GM18505 (cell line): ENCODE measurements around the gene AAK1.

Experiments
- ATAC-seq: cut with Tn5 transposase; IDR thresholded peaks from one replicate; pipeline ENCODE4 v1.9.1; 2021; ENCODE audit not compliant: unreplicated experiment
- POLR2A ChIP-seq: IDR thresholded peaks from 4 replicates; pipeline ENCODE4 v1.6.1; 2011; ENCODE audit warnings: borderline replicate concordance; ENCODE audit not compliant: insufficient read depth, insufficient read length; ENCODE audit errors: extremely low read depth

AAK1 gene

DNA sequence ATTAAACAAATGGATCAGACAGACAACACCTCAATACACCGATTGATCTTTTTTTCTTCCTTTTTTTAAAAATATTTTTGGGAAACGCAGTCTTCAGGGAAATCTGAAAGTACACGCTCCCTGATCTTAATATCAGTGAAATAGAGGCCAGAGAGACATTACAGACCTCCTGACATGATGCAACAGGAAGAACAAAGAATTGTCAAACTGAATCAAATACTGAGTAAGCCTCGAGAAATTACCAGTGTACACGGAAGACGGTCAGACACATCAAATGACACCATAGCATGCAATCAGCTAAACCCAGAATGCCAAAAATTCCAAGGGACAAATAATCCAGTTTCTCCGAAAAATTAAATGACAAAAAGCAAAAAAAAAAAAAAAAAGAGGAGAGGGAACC, 126.1 kb downstream of the AAK1 start:
- TF ChIP-seq POLR2A, result no peak
- no peak for ATAC-seq

DNA sequence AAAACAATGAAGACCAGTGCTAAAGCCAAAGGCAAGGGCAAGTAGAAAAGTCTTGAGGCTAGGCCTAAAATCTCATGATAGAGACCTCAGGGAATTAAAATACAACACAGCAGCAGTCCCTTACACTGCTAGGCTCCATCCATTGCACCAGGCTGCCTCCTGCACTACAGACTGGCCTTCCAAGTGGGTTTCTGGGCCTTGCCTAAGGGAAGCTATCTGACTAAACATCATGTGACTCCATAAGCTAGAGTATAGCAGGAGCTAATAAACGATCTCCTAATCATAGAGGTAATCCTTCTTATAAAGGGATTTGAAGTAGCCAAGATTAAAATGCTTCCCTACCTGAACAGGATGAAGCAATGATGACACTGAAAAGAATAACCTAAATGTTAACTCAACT, 128.7 kb downstream of the AAK1 start:
- TF ChIP-seq POLR2A, result no peak
- ATAC-seq, result no peak

DNA sequence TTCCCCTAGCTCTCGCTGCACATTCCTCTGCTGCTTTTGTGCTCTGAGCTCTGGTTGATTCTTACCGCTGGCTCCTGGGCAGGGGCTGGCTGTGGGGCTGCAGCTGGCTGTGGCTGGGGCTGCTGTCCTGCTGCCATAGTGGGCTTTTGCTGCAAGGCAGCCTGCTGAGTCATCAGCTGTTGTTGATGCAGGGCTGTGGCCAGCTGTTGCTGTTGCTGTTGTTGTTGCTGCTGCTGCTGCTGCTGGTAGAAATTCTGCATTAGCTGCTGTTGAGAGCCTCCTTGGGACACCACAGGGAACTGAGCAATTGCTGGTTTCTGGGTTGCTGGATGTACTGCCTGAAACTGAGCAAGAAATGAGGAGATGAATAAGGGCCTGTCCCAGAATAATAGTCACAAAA, 129.1 kb downstream of the AAK1 start:
- TF ChIP-seq POLR2A, result no peak
- no peak for ATAC-seq

DNA sequence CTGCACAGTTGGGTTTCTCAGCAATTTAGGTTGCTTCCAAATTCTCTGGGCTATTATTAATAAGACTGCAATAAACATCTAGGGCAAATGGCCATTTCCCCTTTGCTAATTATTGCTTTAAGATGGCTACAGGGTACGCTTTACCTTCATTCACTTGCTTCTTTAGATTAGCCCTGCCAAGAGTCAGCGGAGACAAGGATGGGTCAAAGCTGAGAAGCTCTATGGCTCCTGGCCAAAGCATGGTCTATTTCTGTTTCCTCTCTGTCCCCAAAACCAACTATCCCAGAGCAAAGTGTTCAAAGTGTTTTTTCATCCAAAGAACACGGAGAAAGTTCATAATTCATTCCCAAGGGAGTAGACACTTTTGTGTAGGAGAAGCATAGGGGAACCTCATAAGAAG, 131.1 kb downstream of the AAK1 start:
- ATAC-seq, result no peak
- no peak for TF ChIP-seq POLR2A

DNA sequence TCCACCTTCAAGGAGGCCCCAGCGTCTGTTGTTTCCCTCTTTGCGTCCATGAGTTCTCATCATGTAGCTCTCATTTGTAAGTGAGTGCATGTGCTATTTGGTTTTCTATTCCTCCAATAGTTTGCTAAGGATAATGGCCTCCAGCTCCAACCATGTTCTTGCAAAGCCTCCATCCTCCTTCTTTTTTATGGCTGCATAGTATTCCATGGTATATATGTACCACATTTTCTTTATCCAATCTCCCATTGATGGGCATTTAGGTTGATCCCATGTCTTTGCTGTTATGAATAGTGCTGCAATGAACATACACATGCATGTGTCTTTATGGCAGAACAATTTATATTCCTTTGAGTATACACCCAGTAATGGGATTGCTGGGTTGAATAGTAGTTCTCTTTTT, 133.3 kb downstream of the AAK1 start:
- no peak for TF ChIP-seq POLR2A
- ATAC-seq, result no peak

DNA sequence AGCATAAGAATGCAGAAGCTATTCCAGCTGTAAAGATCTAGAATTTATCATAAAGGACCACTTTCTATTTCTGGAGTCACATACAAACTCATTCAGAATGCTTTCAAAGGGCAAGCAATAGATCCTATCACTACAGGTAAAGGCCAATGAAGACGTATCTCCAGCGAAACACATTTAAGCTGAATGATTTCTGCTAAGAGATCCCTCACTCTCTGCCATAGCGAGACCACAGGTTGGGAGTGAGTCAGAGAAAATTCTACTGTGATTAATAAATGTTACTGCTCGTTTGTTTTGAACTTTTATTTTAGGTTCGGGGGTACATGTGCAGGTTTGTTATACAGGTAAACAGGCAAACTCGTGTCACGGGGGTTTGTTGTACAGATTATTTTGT, 133.8 kb downstream of the AAK1 start:
- ATAC-seq, result no peak
- no peak for TF ChIP-seq POLR2A

DNA sequence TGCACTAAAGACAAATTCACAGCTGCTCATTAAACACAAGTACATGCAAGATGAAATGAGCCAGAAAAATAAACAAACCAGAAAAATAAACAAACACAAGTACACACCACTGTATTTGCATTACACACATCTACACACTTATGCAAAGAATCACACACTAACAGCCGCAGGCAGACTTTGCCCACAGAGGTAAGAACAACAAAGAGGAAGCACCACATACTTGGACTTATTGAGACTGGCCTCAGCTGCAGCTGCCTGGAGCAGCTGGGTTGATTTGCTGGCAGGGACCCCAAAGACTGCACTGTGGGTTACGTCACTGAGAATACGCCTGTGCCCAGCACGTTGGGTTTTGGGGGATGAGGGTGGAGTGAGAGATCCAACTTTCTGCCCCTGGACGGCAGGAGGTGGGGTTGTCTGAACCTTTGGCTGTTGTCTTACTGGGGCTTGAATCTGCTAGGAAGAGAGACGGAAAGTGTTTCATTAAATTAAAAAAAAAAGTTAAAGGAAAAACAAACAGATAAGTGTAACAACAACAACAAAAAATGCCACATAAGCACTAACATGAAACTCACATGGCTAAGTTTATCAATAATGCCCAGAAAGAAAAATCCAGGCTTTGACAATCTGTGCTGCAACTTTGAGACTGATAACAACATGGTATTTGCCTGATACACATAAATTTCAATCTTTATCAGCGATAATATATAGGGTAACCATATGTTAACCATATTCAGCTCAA, 134.4 kb downstream of the AAK1 start:
- no peak for TF ChIP-seq POLR2A
- ATAC-seq, result no peak

DNA sequence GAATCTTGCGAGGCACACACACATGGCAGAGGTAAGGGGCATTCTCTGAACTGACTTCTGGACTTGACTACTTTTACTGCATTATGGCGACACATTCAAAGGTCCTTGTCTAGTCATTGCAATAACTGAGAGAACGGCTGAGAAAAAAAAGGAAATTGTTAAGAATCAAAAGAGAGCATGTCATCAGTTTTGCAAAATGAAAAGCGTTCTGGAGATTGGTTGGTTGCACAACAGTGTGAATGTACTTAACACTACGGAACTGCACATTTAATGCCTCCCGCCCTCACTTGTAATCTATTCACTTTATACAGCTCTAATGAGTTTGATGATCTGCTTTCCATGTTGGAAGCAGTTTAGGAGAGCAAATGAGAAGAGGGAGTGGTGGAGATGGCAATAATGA, 137.8 kb downstream of the AAK1 start:
- TF ChIP-seq POLR2A, result no peak
- no peak for ATAC-seq

DNA sequence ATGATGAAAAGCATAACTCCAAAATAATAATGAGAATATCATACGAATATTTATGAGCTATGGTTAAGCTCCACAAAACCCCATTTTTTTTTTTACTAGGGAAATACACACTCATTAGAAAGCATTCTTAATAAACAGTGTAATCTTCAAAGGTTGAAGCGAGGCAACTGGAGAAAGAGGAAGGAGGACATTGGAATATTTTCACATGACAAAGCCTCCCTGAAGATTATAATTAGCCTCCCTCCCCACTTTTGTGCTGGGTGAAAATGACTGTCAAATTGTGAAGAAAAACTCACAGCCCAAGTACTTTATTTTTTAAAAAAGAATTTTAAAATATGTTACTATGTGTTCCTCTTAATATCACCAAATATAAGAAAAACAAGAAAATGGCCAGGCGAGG, 142.2 kb downstream of the AAK1 start:
- no peak for TF ChIP-seq POLR2A
- no peak for ATAC-seq

DNA sequence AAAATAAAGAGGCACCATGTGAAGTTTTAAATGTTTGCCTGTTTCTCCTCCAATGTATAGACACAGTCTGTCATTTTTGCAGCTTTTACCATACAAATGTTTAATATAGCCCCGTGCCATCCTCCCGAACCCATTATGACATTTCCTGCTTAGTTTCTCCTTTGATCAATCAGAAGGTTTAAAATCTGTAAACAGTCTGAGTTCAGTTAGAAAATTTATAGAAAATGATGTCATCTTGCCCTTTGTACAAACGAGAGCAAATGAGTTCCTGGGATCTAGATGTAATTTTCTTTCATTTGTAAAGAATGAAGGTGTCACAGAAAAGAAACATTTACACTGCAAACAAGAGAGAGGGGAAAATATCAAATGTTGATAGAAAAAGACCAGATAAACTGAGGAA, 143.6 kb downstream of the AAK1 start:
- no peak for TF ChIP-seq POLR2A
- no peak for ATAC-seq

DNA sequence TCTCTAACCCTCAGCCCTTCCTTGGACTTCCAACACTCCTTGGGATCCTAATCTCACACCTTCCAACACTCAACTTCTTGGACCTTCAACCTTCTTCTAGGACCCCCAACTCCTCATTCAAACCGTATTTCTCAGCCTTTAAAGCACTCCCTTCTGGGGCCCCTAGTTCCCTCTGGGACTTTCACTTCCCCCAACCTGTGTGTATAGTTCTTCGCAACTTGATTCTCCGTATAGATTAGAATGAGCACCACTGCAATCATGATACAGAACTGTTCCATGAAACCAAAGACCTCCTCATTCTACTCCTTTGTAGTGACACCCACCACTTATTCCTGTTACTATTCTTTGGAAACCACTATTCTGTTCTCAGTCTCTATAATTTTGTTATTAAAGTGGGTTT, 144.3 kb downstream of the AAK1 start:
- TF ChIP-seq POLR2A, result no peak
- ATAC-seq, result no peak

DNA sequence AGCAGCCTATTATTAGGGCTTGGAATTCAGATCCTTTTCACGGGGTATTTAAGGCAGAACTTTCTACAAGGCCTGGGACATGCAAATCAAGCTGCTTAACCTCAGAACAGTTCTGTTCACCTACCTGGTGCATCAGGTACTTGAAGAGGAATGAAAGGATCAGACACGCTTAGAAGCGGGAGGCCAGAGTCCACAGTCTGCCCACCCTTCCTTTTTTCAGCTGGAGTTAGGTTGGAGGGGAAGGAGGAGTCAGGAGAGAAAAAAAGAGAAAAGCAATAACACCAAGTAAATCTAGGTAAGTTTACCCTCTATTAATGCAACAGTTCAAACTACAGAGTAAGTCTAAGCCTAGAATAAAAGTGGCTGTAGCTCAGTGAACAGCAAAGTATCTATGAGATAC, 147.7 kb downstream of the AAK1 start:
- no peak for TF ChIP-seq POLR2A

DNA sequence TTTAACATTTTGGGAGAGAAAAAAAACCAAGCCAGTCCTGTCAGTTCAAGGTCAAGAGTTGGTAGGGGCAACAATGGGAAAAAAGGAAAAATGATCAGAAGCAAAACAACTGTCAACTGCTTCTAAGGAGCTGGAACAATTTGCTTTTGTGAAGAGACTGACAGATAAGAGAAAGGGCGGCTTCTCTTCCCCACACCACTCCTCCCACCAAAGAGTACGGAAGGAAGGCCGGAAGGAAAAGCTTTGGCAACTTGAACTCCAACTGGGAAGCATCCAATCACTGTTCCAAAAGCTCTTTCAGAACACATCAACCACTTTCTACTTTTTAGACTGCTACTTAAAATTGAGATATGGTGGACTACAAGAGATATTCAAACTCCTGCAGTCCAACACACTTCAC, 148.5 kb downstream of the AAK1 start:
- no peak for ATAC-seq
- TF ChIP-seq POLR2A, result no peak

More for the DNA sequence above, 147.7 kb downstream of the AAK1 start:
- no peak for ATAC-seq

DNA sequence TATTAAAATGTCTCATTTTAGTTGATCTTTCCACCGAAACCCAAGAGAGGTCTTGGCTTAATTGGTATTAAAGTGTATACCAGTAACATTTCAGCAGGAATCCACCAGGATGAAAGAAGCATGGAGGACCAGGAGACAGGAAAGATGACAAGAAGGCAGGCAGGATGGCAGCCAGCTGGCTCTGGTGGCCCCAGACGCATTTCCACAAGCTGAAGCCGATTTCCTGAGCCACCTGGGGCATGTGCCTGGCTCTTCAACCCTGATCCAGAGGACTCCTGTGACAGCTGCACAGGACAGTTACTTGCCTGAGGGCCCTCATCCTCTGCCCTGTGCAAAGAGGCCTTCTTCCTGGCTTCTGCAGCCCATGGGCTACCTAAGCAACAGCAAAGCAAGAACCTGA, 149.4 kb downstream of the AAK1 start:
- no peak for TF ChIP-seq POLR2A
- no peak for ATAC-seq

DNA sequence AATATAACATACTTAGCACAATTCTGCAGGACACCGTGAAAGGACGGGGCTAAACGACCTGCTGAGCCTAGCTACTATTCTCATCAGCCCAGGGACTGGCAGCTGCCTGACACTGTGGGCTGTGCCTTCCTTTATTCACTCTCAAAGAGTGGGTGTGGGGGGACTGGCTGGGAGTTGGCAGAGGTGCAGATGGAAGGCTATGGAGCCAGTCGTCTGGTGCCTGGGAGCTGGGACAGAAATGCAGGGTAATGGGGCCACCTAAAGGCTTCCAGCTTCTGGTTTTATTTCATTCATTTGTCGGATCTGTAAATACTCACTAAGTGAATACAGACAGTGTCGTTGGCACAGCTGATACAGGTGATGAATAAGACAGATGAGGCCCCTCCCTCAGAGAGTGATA, 150.3 kb downstream of the AAK1 start:
- ATAC-seq, result no peak

More for the DNA sequence above, 150.3 kb downstream of the AAK1 start:
- no peak for TF ChIP-seq POLR2A
